Measurements from ENCODE around the gene ERAS.

- TF ChIP-seq CTCF (IDR thresholded peaks at IDR 0.05) (no peak), POLR2A (IDR thresholded peaks at IDR 0.05) (no peak)
These were observed 37.9 kb downstream of the ERAS start for GRCh38 chrX:48864210-48864609.
